NCI-H526 treated with DMSO at 0.1 percent for 48 hours (cell line): ENCODE data around the gene PRKCQ.

Experiments
- DNase-seq: peaks from one replicate; lab custom pipeline; 2025; lab: John Stamatoyannopoulos, UW

The PRKCQ gene

GRCh38 chr10:6405713-6406112 is 174.4 kb downstream of the PRKCQ start:
- no peak for DNase-seq

GRCh38 chr10:6404127-6405072 is 175.7 kb downstream of the PRKCQ start:
- no peak for DNase-seq

- no peak for DNase-seq
Measured at GRCh38 chr10:6402960-6403359, 177.1 kb downstream of the PRKCQ start.

- no peak for DNase-seq
Measured at GRCh38 chr10:6402349-6402709, 177.7 kb downstream of the PRKCQ start.

GRCh38 chr10:6401558-6402348 is 178.3 kb downstream of the PRKCQ start:
- peak; percentile 39 for DNase-seq

- DNase-seq: no peak
Measured at GRCh38 chr10:6400821-6401465, 179.1 kb downstream of the PRKCQ start.

- no peak for DNase-seq
Measured at GRCh38 chr10:6400331-6400730, 179.7 kb downstream of the PRKCQ start.

- DNase-seq: no peak
Measured at GRCh38 chr10:6399879-6400278, 180.2 kb downstream of the PRKCQ start.

- no peak for DNase-seq
Measured at GRCh38 chr10:6399231-6399741, 180.8 kb downstream of the PRKCQ start.

- no peak for DNase-seq
Measured at GRCh38 chr10:6398399-6398798, 181.7 kb downstream of the PRKCQ start.

- peak; percentile 43 for DNase-seq
Measured at GRCh38 chr10:6396652-6397051, 183.4 kb downstream of the PRKCQ start.

GRCh38 chr10:6396226-6396625 is 183.8 kb downstream of the PRKCQ start:
- no peak for DNase-seq

- DNase-seq: no peak
Measured at GRCh38 chr10:6395606-6396005, 184.5 kb downstream of the PRKCQ start.

GRCh38 chr10:6394084-6394483 is 186.0 kb downstream of the PRKCQ start:
- no peak for DNase-seq

- DNase-seq: no peak
Measured at GRCh38 chr10:6393168-6393567, 186.9 kb downstream of the PRKCQ start.

GRCh38 chr10:6390213-6390845 is 189.7 kb downstream of the PRKCQ start:
- DNase-seq: no peak

GRCh38 chr10:6388261-6388893 is 191.7 kb downstream of the PRKCQ start:
- no peak for DNase-seq

GRCh38 chr10:6386960-6387359 is 193.1 kb downstream of the PRKCQ start:
- DNase-seq: no peak

GRCh38 chr10:6386346-6386745 is 193.7 kb downstream of the PRKCQ start:
- no peak for DNase-seq

GRCh38 chr10:6385665-6386064 is 194.4 kb downstream of the PRKCQ start:
- DNase-seq: no peak

GRCh38 chr10:6384847-6385246 is 195.2 kb downstream of the PRKCQ start:
- no peak for DNase-seq
